Fibroblast of upper back skin (primary cell): Measurements from ENCODE around the gene NOS3.

Source experiments
- DNase-seq: peaks from one replicate; pipeline ENCODE4 v3.0.0-alpha.2; 2013

NOS3 gene

DNA sequence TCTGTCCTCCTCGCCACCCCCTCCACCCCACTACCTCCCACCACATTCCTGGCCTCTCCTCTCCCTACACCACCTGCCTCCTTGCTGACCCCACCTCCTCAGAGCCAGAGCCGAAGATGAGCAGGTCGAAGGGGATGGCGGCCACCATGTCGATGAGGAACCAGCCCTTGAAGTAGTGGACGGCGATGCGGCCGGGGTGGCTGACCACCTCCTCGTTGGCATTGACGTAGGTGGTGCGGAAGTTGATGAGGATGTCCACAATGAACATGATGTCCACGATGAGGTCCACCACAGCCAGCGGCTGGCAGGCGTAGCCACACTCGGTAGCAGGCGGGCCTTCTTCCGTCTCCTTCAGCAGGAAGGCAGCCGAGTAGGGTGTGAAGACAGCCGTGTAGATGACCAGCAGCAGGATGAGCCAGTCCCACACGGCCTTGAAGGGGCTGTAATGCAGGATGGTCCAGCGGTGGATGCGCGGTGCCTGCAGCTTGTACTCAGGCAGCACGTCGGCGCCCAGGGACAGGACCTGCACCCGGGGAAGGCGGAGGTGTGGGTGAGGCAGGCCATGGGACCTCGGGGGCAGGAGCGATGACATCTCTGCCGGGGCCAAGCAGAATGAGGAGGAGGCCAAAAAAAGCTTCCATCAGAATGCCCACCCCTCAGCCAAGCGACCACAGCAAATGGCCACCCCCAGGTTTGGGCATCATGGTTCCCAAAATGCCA, 38.3 kb upstream of the NOS3 start:
- DNase-seq: no peak

DNA sequence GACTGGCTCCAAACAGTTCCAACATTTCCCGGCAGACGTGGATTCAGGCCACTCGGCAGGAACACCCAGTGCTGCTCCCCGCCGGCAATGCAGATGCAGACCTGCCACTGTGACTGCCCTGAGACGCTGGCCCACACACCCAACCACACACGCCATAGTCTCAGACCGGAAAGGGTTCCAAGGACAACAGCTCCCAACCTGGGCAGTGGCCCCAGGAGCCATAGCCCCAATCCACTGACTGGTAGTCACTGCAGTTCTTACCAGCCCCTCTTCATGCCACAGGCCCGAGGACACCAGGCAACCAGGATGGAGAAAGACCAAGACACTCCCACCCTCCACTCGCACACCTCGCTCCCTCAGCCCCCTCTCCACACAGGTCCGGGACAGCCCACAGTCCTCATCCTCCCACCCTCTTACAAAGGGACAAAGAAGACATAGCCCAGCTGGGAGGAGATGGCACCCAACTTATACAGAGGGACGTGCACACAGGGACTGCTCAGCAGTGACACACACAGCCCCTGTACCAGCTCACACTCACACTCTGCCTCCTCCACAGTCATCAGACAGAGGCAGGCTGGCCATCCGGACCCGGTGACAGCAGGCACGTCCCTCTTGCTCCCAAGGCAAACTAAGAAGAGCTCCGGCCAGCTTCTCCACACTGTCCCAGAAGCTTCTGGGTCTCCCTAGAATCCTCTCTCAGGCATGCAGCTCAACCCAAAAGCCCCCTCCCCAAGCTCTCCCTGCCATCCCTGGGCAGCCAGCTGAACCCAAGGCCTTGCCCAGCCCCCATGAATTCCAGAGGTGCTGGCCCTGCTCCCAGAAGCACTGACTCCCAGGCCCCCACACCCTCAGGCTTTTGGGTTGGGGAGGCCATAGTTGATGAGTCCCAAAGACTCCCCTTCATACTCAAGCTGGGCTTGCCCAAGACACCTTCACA, 37.5 kb upstream of the NOS3 start:
- DNase-seq: no peak

GRCh38 chr7:150954201-150954985, 36.4 kb upstream of the NOS3 start:
- no peak for DNase-seq

- DNase-seq: no peak
These were observed 35.8 kb upstream of the NOS3 start for GRCh38 chr7:150954986-150955518.

DNA sequence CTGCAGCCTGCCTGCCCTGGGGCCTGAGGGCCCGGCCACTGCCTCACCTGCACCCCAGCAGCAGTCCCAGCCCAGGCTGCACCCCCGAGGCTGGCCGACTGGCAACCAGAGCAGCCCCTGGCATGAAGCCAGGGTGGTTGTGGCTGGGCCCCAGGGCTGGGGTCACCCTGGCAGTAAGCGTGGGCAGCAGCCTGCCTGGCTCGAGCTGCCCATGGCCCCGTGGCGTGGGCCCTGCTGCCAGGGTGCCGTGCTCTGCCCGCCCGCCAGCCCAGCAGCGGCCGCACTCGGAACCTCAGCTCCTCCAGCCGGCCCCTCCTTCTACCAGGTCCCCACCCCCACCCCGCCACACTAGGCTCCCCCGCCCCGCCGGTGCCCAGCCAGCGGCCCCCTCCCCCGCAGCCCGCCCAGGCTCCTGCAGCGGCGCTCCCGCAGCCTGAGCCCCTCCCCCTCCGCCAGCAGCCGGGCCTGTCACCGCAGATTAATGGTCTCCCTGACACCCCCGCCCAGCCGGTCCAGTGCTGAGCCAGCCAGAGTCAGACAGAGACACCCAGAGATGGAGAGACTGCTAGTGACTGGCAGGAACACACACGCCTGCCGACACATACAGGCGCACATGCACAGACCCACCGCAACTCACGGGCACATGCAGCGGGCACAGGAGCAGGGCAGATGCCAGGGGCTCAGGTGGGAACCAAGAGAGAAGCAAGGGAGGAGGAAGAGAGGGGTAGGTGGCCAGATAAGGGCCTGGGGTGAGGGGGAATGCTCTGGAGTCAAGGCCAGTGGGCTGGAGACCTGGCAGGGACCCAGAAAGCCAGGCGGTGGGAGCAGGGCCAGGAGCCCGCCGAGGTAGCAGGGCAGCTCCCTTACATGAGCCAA, 35.1 kb upstream of the NOS3 start:
- peak; percentile 25 for DNase-seq

- no peak for DNase-seq
These were observed 34.3 kb upstream of the NOS3 start for GRCh38 chr7:150956395-150957132.

DNA sequence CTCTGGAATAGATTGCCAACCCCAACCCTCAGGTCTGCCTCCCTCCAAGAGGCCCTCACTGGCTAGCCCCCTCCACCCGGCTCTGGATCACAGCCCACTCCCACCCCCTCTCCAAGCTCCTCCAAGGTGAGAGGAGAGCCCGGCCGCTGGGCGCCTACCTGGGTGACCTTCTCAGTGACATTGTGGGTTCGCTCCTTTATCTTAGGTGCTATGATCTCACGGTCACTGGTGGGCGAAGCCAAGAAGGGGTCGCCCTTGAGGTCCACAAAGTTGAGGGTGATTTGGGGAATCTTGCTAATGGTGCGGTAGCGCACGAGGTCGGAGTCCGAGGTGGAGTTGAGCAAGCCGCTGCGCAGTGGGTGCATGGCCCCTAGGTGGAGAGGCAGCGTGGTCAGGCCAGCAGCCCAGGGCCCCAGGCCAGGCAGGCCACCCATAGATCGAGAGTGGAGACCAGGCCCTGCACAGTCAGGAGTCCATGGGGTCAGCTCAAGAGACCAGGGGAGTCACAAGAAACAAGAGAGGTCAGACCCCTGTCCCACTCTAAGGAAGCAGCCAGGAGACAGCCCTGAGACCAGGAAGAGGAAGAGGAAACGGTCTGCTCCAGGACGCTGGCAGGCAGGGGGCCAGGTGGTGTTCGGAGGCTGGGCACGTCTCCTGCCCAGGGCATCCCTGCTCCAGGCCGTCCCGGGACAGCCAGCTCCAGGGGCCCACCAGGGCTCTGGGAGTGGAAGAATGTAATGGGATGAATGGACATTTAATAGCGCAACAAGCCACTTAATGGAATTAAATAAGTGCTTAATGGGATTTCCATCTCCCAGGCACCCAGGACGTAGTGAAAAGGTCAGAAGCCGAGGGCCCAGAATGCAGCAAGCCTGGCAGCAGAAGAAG, 33.4 kb upstream of the NOS3 start:
- DNase-seq: no peak

- no peak for DNase-seq
These were observed 32.7 kb upstream of the NOS3 start for GRCh38 chr7:150958062-150958552.

DNA sequence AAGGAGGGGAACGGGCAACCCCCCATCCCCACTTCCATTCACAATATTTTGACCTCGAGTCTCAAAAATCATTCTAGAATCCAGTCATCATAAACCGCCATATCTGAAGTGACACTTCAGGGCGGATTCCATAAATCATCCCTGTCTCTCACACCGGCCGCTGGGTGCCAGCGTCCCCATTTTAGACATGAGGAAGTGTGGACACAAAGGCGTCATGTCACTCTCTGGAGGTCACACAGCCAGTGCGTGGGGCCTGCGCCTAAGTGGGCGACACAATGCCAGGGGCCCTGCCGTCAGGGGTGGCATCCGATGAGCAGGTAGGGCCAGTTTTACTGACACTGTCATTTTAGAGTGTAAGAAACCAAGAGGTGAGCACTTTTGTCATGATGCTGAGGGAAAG, 32.2 kb upstream of the NOS3 start:
- DNase-seq: no peak

GRCh38 chr7:150959081-150959480, 31.7 kb upstream of the NOS3 start:
- DNase-seq: no peak

DNA sequence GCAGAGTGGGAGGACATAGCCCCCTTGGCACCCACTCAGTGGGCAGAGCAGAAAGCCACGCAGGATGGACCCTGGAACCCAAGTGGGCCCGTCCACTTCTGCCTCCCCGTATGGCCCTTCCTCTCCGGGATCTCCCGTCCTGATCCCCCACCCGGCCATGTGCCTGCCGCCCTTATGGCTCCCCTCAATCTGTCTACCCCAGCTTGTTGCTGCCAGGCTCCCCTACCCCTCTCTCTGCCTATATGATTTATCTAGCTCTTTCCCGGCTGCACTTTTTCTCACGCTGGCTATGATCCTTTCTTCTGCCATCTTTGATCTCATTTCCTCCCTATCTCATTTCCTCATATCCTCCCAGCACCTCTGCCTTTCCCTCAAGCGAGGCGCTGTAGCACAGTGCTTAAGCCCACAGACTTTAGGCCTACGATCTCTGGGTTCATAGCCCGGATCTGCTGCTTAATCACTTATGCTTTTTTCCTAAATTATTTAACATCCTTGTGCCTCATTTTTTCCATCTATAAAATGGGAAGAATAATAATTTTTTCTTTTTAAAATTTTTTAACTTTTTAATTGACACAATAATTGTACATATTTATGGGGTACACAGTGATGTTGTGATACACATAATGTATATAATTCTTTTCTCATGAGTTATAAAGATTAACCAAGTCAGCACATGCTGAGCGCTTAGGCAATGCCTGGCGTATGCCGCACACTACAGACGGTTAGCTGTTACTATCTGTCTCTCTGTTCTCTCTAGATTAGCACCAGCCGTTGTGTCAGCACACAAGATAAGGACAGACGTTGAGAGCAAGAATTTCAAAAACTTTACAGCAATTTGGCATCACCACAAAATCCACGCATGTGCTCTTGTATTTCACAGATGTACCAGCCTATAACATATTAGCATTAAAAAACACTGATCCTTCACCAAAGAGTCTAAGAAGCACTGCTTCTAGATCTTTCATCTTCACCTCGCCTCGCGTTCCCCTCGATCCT, 30.8 kb upstream of the NOS3 start:
- no peak for DNase-seq

GRCh38 chr7:150961510-150962289, 29.1 kb upstream of the NOS3 start:
- peak; percentile 28 for DNase-seq

GRCh38 chr7:150962290-150962552, 28.6 kb upstream of the NOS3 start:
- DNase-seq: no peak

- peak; percentile 34 for DNase-seq
These were observed 28.0 kb upstream of the NOS3 start for GRCh38 chr7:150962553-150963399.

DNA sequence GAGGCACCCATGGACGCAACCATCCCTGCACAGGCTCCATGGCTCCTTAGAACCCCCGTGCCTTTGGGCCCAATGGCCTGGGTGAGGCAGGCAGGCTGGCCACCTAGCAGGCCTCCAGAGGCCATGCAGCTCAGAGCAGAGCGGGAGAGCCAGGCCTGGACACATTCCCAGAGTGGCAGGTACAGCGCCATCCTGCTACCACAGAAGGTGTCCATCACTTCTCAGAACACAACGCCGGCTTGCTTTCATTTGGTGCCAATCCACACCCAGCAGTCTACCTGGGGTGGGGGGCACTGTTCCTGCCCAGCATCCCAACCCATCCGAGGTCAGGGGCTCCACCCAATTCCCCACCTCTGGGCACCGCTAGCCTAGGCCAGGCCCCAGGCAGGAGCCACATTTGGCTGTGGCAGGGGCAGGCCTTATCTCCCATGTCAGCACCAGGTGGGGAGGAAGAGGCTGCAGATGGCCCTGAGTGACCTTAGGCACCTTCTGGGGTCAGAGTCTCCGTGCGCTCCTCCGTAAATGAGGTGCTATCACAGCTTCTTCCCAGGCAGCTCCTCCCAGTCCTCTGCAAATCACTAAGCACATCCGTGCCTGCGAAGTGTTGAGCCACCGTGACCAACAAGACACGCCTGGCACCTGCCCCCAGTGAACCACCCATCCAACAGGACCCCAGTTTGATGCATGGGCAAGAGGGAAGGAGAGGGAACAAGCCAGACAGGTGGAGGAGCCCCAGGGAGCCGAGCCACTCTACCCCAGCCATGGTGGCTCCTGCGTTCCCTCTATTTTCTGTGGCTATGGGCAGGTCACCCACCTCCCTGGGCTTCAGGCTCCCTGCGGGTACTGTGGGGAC, 26.9 kb upstream of the NOS3 start:
- DNase-seq: no peak

DNA sequence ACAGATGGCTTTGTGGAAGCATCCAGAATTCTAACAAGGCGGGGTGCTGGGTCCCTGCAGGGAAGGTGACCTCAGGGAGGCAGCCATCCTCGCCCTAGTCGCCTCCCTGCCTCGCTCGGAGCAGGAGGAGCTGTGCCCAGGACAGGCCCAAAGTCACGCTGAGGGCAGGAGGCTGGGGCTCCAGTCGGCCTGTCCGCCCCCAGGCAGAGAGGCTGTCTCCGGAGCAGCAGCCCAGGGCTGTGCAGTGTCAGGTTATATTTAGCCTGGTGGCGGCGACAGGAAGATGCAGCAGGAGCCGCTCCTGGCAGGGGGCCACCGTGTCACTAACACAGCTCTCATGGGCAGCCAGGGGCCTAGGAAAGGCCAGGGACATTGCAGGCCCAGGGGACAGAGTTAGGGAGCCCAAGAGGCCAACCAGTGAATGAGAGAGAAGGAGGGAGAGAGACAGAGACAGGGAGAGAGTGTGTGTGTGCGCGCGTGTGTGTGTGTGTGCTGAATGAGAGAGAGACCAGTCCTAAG, 26.2 kb upstream of the NOS3 start:
- no peak for DNase-seq
